ENCODE data around the gene CADPS. TPM values are rescaled to one million over a fixed set of nuclear protein-coding genes. Genes with fewer than 3 reads are reported as not detected.

Gene CADPS
- total RNA-seq, 1 donor from 2014 or later, result 1.3 TPM

- H3K36me3 ChIP-seq (ENCODE audit: control insufficient read depth, insufficient read depth, low read length), result no peaks in the 10 kb centered on the region
- TF ChIP-seq CTCF (IDR thresholded peaks at IDR 0.05; ENCODE audit: insufficient read depth, low read length, severe bottlenecking), result no peak
- H3K27me3 ChIP-seq (ENCODE audit: control insufficient read depth, insufficient read depth, low read length), result no peaks in the 10 kb centered on the region
- no peak overlapping the region for H3K4me3 ChIP-seq (ENCODE audit: low read depth, low read length)
- FAIRE-seq (no peak), DNase-seq (ENCODE audit: low read depth) (no peak)
Observed at GRCh38 chr3:62845996-62846395, 29.2 kb downstream of the CADPS start.

- Histone ChIP-seq H3K36me3 (ENCODE audit: control insufficient read depth, insufficient read depth, low read length) (no peaks in the 10 kb centered on the region), H3K27me3 (ENCODE audit: control insufficient read depth, insufficient read depth, low read length) (no peaks in the 10 kb centered on the region), H3K4me3 (ENCODE audit: low read depth, low read length) (no peak overlapping the region)
- no peak for TF ChIP-seq CTCF (IDR thresholded peaks at IDR 0.05; ENCODE audit: insufficient read depth, low read length, severe bottlenecking)
- FAIRE-seq (no peak), DNase-seq (ENCODE audit: low read depth) (no peak)
Observed at GRCh38 chr3:62843508-62843907, 31.7 kb downstream of the CADPS start.

GRCh38 chr3:62839748-62840147 lies 35.5 kb downstream of the CADPS start:
- no peak for DNase-seq (ENCODE audit: low read depth)
- H3K27me3 ChIP-seq (ENCODE audit: control insufficient read depth, insufficient read depth, low read length), result no peaks in the 10 kb centered on the region
- no peaks in the 10 kb centered on the region for H3K36me3 ChIP-seq (ENCODE audit: control insufficient read depth, insufficient read depth, low read length)
- no peak overlapping the region for H3K4me3 ChIP-seq (ENCODE audit: low read depth, low read length)
- TF ChIP-seq CTCF (IDR thresholded peaks at IDR 0.05; ENCODE audit: insufficient read depth, low read length, severe bottlenecking), result no peak
- no peak for FAIRE-seq

- no peak for TF ChIP-seq CTCF (IDR thresholded peaks at IDR 0.05; ENCODE audit: insufficient read depth, low read length, severe bottlenecking)
- DNase-seq (ENCODE audit: low read depth), result no peak
- Histone ChIP-seq H3K27me3 (ENCODE audit: control insufficient read depth, insufficient read depth, low read length) (no peaks in the 10 kb centered on the region), H3K36me3 (ENCODE audit: control insufficient read depth, insufficient read depth, low read length) (no peaks in the 10 kb centered on the region), H3K4me3 (ENCODE audit: low read depth, low read length) (no peak overlapping the region)
- peak; percentile 28 for FAIRE-seq
Observed at GRCh38 chr3:62837145-62837787, 38.0 kb downstream of the CADPS start.

GRCh38 chr3:62835554-62836236 lies 39.5 kb downstream of the CADPS start:
- Histone ChIP-seq H3K4me3 (ENCODE audit: low read depth, low read length) (no peak overlapping the region), H3K36me3 (ENCODE audit: control insufficient read depth, insufficient read depth, low read length) (no peaks in the 10 kb centered on the region), H3K27me3 (ENCODE audit: control insufficient read depth, insufficient read depth, low read length) (no peaks in the 10 kb centered on the region)
- no peak for DNase-seq (ENCODE audit: low read depth)
- no peak for FAIRE-seq
- no peak for TF ChIP-seq CTCF (IDR thresholded peaks at IDR 0.05; ENCODE audit: insufficient read depth, low read length, severe bottlenecking)

All from bronchial epithelial cell (primary cell).